NB4 (cell line): ENCODE results near the gene BST1.

Source experiments
- DNase-seq: peaks from one replicate; pipeline ENCODE4 v3.0.0; 2010; ENCODE audit warnings: low read depth
- H3K4me3 ChIP-seq: one replicate; pipeline ENCODE4 v1.5.1; 2011; ENCODE audit warnings: mild to moderate bottlenecking, low read depth, low read length, moderate library complexity
- MYC ChIP-seq: IDR thresholded peaks from 2 replicates; pipeline ENCODE4 v1.6.1; 2011; ENCODE audit warnings: low read depth, low read length
- POLR2A ChIP-seq: IDR thresholded peaks from 2 replicates; pipeline ENCODE4 v1.6.1; 2011; ENCODE audit warnings: mild to moderate bottlenecking; ENCODE audit not compliant: insufficient read length; ENCODE audit errors: extremely low read depth
- TF ChIP-seq, protein P1 (sequence below): IDR thresholded peaks from one replicate; pipeline ENCODE4 v1.5.1; 2012; ENCODE audit warnings: low read depth, low read length
- TF ChIP-seq, protein P2 (sequence below): IDR thresholded peaks from 2 replicates; pipeline ENCODE4 v1.6.1; 2011; ENCODE audit warnings: low read depth, low read length

BST1 gene

DNA sequence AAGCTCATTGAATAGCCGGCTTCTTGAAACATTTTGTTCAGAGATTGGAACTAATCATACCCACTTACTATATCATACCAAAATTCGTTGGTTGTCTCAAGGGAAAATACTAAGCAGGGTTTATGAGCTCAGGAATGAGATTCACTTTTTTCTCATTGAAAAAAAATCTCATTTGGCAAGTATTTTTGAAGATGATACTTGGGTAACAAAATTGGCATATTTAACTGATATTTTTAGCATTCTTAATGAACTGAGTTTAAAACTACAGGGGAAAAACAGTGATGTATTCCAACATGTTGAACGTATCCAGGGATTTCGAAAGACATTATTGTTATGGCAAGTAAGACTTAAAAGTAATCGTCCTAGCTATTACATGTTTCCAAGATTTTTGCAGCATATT is 14.8 kb upstream of the BST1 start:
- H3K4me3 ChIP-seq: no peak overlapping the region
- TF ChIP-seq, protein P1, sequence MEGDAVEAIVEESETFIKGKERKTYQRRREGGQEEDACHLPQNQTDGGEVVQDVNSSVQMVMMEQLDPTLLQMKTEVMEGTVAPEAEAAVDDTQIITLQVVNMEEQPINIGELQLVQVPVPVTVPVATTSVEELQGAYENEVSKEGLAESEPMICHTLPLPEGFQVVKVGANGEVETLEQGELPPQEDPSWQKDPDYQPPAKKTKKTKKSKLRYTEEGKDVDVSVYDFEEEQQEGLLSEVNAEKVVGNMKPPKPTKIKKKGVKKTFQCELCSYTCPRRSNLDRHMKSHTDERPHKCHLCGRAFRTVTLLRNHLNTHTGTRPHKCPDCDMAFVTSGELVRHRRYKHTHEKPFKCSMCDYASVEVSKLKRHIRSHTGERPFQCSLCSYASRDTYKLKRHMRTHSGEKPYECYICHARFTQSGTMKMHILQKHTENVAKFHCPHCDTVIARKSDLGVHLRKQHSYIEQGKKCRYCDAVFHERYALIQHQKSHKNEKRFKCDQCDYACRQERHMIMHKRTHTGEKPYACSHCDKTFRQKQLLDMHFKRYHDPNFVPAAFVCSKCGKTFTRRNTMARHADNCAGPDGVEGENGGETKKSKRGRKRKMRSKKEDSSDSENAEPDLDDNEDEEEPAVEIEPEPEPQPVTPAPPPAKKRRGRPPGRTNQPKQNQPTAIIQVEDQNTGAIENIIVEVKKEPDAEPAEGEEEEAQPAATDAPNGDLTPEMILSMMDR: no peak
- TF ChIP-seq, protein P2, sequence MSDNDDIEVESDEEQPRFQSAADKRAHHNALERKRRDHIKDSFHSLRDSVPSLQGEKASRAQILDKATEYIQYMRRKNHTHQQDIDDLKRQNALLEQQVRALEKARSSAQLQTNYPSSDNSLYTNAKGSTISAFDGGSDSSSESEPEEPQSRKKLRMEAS: no peak
- no peak for TF ChIP-seq MYC
- no peak for TF ChIP-seq POLR2A

DNA sequence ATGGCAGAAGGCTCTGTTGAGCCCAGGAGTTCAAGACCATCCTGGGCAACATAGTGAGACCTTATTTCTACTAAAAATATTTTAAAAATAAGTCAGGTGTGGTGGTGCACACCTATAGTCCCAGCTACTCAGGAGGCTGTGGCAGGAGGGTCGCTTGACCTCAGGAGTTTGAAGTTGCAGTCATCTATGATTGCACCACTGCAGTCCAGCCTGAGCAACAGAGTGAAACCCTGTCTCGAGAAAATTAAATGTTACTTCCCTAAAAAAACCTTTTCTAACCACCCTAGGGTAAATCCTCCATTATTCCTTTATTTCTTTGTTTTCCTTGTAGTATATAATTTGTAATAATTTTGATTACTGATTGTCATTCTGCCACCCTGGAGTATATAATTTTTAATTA is 13.3 kb upstream of the BST1 start:
- no peak for TF ChIP-seq POLR2A
- TF ChIP-seq MYC: no peak
- TF ChIP-seq, protein P1: no peak
- TF ChIP-seq, protein P2: no peak
- DNase-seq: peak; percentile 89
- peak overlapping the region; percentile 7 for H3K4me3 ChIP-seq

More for the DNA sequence above, 14.8 kb upstream of the BST1 start:
- DNase-seq: no peak

DNA sequence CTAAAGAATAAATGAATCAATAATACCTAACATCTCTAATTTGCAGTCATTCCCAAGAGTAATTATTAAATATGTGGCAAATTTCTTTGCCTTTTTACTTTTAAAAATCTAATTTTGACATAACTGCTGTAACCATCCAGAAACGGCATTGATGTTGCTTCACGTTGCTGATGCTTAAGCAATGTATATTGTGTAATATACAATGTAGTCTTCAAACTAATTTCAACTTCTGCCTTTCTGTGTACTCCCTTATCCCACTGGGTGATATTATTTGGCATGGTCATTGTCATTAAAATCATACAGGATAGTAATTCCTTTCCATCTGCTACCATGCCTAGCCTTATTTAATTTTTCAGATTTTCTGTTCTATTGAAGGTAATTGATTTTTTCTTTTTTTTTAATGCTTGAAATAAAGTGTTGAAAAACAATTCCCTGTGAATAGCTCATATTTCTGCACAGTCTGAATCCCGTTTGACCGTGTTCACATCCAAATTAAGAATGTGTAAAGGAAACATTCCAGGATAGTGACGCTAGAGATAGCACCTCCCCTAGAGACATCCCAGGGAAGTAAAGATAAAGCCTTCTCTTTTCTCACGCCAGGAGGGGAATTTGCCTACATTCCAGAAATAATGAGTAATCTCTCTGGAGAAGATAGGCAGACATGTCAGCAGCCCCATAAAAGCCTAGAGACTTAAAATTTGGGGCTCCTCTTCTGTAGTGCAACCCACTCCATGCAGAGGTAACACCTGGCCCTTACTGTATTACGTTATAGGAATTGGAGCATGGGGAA is 12.7 kb upstream of the BST1 start:
- no peak for TF ChIP-seq MYC
- TF ChIP-seq, protein P2: no peak
- peak; percentile 86 for DNase-seq
- H3K4me3 ChIP-seq: peak overlapping the region; percentile 7

DNA sequence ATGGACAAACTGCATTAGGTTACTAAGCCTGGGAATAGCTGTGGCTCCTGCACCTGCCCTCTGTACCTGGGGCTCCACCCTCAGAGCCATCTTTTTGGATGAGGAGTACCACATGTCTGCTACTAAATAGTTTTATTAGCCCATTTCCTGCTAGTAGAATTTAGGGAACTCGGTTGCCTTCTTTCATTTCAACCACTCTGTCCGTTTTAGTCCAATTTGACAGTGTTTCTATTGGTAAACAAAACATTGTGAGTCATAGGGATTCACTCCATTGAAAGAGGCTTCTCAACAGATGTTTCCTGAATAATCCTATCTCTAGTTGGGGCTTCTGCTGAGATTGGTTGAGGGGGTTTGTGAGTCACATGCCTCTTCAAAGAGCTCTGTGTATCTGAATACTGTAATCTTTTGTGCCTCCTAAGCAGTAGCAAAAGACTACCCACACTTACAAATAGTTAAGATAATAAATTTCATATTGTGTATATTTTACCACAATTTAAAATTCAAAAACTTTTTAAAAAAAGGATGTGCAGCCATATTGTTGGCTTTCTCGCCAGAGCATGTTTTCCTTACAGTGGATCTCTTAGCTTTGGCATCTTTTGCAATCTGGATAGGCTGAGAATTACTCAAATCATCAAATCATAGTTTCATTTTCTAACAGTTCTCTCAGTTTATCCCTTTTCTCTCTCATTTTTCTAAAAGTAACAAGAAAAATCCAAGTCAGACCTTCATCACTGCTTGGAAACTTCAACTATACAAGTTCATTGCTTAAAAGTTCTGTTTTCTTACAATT is 11.3 kb upstream of the BST1 start:
- H3K4me3 ChIP-seq: no peak overlapping the region
- TF ChIP-seq, protein P2: peak; percentile 9; the same call in 1 of the 2 replicates
- TF ChIP-seq, protein P1: no peak
- no peak for TF ChIP-seq MYC
- TF ChIP-seq POLR2A: no peak
- DNase-seq: peak; percentile 76

DNA sequence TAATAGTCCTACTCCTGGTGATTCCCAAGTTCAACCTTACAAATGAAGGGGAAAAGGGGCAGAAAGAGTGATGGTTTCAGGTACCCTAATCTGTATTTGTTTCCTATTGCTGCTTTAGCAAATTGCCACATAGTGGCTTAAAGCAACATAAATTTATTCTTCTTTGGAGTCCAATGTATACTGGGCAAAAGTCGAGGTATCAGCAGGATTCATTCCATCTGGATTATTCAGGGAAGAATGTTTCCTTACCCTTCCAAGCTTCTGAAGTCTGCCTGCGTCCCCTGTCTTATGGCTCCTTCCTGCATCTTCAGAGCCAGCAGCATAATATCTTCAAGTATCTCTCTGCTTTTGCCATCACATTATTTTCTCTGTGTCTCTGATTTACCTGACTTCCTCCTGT is 10.3 kb upstream of the BST1 start:
- TF ChIP-seq, protein P2: no peak
- no peak for TF ChIP-seq MYC
- TF ChIP-seq, protein P1: no peak
- TF ChIP-seq POLR2A: no peak
- no peak overlapping the region for H3K4me3 ChIP-seq
- DNase-seq: no peak

DNA sequence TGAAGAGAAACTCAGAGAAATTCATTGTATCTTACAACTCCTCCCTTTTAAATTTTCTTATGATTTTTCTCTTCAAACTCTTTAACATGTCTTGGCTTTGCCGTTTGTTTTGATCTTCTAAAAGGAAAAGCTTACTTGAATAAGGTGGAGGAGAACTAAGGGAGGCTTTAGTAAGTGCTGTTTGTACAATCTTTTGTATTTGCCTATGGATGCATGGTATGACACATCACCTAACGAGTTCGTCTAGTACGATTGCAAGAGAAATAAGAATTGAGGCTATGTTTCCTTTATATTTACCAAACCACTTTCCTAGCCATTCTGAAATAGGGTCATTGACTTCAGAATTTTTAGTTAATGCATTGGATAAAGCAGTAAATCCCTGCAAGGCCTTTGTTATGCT is 8.4 kb upstream of the BST1 start:
- DNase-seq: no peak
- TF ChIP-seq, protein P1: no peak
- TF ChIP-seq, protein P2: no peak
- TF ChIP-seq MYC (no peak), POLR2A (no peak)
- no peak overlapping the region for H3K4me3 ChIP-seq
